Activated T-cell treated with anti-CD3 and anti-CD28 coated beads for 24 hours (primary cell): ENCODE measurements around the gene TESK2.
"Not testable (repeated sequence)": the region's sequence is repeated elsewhere in the genome, so short reads cannot be mapped to it uniquely, and the experiment has no call there.

Experiments used
- DNase-seq: peaks from one replicate; pipeline ENCODE4 v3.0.0-alpha.2; 2020; ENCODE audit warnings: low read depth

TESK2 gene

GRCh38 chr1:45473302-45473701 lies 17.7 kb downstream of the TESK2 start:
- DNase-seq, result no peak

GRCh38 chr1:45470306-45470798 lies 20.6 kb downstream of the TESK2 start:
- DNase-seq, result no peak

GRCh38 chr1:45467353-45467752 lies 23.6 kb downstream of the TESK2 start:
- not testable (repeated sequence) for DNase-seq

- DNase-seq, result no peak
Measured at GRCh38 chr1:45465277-45465676, 25.7 kb downstream of the TESK2 start.

GRCh38 chr1:45458894-45459293 lies 32.1 kb downstream of the TESK2 start:
- DNase-seq, result no peak

- DNase-seq, result no peak
Measured at GRCh38 chr1:45456531-45456930, 34.4 kb downstream of the TESK2 start.

- no peak for DNase-seq
Measured at GRCh38 chr1:45455162-45455561, 35.8 kb downstream of the TESK2 start.

GRCh38 chr1:45454464-45454863 lies 36.5 kb downstream of the TESK2 start:
- no peak for DNase-seq

- no peak for DNase-seq
Measured at GRCh38 chr1:45452503-45452902, 38.5 kb downstream of the TESK2 start.

GRCh38 chr1:45448357-45448756 lies 42.6 kb downstream of the TESK2 start:
- DNase-seq, result no peak

GRCh38 chr1:45446950-45447672 lies 43.9 kb downstream of the TESK2 start:
- no peak for DNase-seq

GRCh38 chr1:45446530-45446929 lies 44.4 kb downstream of the TESK2 start:
- no peak for DNase-seq

GRCh38 chr1:45444609-45445131 lies 46.3 kb downstream of the TESK2 start:
- DNase-seq, result no peak

GRCh38 chr1:45443580-45444446 lies 47.1 kb downstream of the TESK2 start:
- DNase-seq, result no peak

- no peak for DNase-seq
Measured at GRCh38 chr1:45442272-45442671, 48.7 kb downstream of the TESK2 start.

GRCh38 chr1:45437323-45437722 lies 53.6 kb downstream of the TESK2 start:
- no peak for DNase-seq

GRCh38 chr1:45430490-45430889 lies 60.5 kb downstream of the TESK2 start:
- no peak for DNase-seq

GRCh38 chr1:45429561-45430159 lies 61.3 kb downstream of the TESK2 start:
- DNase-seq, result no peak

GRCh38 chr1:45423906-45424678 lies 66.9 kb downstream of the TESK2 start:
- DNase-seq, result no peak

- DNase-seq, result no peak
Measured at GRCh38 chr1:45421935-45422334, 69.0 kb downstream of the TESK2 start.

- no peak for DNase-seq
Measured at GRCh38 chr1:45414746-45415145, 76.2 kb downstream of the TESK2 start.

- DNase-seq, result no peak
Measured at GRCh38 chr1:45412899-45413298, 78.1 kb downstream of the TESK2 start.
